ENCODE measurements around the gene LIPF.
"Not testable (repeated sequence)": the region's sequence is repeated elsewhere in the genome, so short reads cannot be mapped to it uniquely, and the experiment has no call there.

The LIPF gene

DNA sequence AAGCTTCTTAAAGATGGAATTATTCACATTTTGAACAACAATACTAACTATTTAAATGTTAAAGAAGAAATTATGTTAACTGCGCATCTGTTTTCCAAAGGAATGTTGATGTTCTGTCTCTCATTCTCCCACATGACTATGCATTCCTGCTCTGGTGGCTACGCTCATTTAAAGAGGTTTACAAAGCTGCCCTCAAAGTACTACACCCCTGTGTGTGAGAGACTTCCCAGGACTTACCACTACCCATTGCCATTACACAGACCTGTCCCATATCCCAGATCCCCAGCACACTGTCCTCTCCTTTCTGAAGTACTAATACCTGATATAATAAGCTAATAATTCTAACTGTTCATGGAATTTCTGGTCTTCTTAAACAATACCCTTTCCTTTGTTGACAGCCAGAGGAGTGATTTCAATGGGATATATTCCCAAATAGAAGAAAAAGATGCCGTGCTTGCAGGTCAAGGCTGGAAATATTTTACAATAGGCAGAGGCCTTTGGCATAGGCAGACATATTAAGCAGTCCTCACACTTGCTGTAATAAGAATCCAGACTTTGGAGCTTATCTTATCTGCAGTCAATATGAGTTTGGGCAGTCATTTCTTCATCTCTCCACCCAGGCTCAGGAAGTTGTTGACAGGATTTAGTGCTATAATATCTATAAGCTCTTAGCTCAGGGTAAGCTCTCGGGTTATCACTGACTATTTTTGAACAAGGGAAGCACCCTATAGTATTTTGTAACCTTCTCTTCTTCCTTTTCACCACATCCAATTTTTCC is 12.2 kb downstream of the LIPF start:
- DNase-seq (ENCODE audit: low spot score) (no peak), FAIRE-seq (no peak)

DNA sequence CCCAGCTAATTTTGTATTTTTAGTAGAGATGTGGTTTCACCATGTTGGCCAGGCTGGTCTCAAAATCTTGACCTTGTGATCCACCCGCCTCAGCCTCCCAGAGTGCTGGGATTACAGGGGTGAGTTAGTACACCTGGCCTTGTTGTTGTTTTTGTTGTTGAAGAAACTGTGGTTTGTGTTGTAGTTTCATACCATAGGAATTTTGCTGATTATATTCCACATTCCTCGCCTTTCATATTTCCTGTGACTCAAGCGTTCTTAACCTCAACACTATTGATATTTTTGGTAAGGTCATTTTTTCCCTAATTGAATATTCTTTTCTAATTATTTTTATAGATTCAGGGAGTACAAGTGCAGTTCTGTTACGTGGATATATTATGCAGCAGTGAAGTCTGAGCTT is 16.7 kb downstream of the LIPF start:
- no peak for DNase-seq (ENCODE audit: low spot score)
- FAIRE-seq, result no peak

DNA sequence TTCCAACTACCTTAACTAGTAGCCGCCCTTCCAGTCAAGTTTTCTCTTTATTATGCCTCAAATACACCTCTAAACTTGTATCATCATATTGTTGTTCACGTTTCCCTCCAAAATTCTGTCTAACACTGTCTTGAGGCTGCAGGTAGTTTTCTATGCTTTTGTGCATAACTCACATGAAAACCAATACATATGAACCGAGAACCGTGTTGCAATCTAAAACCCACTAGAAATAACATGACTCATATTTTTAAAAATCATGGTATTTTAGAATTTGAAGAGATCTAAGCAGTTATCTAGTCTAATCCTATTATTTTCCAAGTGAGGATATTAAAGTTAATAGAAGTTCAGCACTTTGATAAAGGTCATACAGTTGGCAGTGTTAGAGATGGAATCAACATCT is 18.2 kb downstream of the LIPF start:
- FAIRE-seq, result no peak
- no peak for DNase-seq (ENCODE audit: low spot score)

DNA sequence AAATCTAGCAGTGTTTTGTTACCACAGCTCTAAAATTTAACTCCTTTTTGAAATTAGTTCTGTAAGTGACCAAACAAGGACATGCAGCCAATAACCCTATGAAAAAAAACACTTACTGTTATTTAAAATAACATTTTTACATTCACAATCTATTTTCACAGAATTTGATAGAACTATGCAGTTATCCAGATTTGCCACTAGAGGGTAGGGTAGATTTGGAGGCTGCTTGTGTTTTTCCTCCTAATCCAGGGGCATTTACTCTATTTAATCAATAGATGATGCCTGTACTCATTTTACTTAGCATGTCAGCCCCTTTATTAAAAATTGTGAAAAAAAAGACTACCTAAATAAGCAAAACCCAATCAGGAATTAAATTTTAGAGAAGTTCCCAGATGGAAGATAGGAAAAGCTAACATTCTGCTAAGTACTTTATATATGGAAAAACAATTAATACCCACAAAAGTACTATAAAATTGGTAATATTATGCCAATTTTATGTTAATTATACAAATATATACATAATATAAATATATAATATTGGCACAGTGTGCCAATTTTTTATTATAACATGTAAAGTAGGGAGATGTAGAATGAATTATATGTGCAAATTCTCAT is 23.7 kb downstream of the LIPF start:
- FAIRE-seq (no peak), DNase-seq (ENCODE audit: low spot score) (peak; percentile 21)

DNA sequence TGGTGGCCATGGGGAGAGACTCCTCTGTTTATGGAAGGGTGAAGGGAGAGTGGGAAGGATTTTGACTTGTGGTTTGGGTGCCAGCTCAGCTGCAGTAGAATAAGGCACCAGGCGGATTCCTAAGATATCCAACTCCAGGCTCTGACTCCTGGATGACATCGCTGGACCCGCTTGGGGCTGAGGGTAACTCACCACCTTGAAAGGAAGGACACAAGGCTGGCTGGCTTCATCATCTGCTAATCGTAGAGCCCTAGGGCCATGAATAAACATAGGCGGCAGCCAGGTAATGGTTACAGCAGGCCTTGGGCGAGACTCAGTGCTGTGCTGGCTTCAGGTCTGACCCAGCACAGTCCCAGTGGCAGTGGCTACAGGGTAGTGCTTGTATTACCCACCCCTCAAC is 25.1 kb downstream of the LIPF start:
- peak; percentile 4 for DNase-seq (ENCODE audit: low spot score)
- FAIRE-seq, result no peak

DNA sequence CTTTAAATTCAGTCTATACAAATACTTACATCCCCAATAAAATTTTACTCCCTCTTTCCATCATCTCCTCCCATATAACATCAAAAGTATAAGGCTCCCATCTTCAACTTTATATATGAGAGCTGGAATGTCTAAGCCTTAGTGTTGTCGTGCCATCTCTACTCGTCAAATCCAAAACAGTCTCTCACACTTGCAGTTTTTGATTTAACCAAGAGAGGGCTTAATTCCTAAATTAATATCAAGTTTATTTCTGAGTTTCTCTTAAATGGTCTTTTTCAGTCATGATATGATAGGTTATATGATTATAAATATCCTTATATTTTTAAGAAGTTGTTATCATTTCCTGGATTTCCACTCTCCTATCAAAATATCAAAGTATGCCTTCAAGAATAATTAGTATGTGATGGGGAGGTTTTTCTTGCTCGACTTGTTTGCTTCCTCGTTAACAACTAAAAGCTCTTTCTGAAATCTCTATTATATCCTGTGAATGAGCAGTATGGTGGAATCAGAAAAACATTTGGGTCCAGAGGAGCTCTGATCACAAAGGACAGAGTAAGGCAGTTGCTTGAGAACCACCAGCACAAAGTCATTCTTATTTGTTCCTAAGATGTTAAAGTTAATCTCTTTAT is 29.3 kb downstream of the LIPF start:
- FAIRE-seq, result no peak

DNA sequence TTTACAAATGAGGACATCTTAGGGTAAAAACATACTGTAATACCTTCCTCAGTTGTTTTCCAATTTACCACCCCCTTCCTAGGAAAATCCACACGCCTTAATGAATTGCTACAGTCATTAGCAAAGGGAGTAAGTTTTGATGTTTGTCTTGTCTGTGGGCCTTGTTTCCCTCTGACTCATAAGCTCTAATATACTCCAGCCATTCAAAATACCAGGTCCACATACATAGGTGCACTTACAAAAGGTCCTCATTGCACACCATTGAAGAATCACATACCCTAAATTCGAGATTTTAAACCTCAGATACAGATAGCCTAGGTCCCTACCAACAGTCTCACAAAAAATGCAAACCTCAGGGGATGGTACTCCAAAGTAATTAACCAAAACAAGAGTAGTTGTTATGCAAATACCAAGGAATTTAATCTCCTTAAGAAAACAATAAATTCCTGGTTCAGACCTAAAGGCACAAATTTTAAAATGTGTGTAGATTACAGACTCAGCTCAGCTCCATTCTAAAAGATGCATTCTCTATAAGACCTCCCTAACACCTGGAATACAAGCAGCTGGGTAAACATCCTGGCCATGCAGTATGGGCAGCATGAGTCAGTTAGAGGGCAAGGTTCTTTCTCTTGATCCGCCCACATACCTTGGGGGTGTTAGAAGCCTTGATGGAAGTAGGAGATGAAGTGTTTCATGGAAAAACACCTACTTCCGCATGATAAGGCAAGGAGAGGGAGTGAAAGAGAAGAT is 38.8 kb downstream of the LIPF start:
- no peak for FAIRE-seq

More for the DNA sequence above, 29.3 kb downstream of the LIPF start:
- DNase-seq (ENCODE audit: low spot score), result no peak

DNA sequence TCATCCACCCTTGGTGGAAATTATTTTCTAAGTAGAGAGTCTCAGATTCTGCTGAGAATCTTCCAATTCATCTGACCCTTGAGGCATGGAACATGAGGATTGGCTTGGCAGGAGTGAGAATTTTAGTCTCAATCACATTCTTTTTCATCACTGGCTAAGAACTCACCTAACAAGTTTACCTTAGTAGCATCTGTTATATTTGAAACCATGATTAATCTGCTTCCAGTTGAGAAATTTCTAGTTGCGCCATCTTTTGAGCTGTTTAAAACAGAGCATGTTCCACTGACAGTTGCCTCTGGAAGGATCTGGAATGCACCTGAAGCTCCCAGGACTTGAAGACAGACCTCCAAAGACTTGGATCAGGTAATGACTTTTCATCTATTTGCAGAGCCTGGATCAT is 41.7 kb downstream of the LIPF start, which contains the start of gene LIPK:
TSS of gene LIPK (plus strand) at position 292 of the 400 bp plus-strand sequence. CDS start 18,295 bp downstream, outside the sequence.
- FAIRE-seq (no peak), DNase-seq (ENCODE audit: low spot score) (no peak)

More for the DNA sequence above, 38.8 kb downstream of the LIPF start:
- peak; percentile 62 for DNase-seq (ENCODE audit: low spot score)

DNA sequence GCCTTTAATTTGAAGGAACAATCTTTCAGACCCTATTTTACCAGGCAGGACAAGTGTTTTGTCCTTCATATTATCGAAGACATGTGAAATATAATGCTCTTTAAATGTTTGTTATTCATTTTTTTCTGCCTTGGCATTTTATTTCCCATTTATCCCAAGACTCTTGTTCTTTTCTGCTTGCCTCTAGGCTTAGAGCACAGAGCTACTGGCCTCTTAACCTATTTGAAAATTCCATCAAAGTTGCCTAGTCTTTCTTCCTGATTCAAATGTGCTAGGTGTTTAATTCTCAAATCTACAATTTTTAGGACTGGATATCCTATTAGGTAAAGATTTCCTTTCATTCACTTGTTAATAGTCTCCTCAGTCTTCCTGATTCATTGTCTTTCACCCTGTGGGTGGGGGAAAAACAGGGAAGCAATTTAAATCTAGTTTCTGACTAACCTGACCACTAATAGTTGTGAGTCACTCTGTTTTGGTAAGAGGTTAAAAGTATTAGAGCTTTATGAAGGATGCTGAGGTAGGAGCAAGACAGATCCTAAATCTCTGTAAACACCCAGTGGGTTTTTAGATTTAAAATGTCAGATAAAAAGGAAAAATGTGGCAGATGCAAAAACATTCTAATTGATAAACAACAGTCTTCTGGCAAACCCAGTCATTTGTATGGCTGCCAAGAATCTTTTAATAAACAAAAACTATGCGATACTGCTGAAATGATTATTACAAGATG is 43.4 kb downstream of the LIPF start:
- DNase-seq (ENCODE audit: low spot score) (peak; percentile 40), FAIRE-seq (no peak)

DNA sequence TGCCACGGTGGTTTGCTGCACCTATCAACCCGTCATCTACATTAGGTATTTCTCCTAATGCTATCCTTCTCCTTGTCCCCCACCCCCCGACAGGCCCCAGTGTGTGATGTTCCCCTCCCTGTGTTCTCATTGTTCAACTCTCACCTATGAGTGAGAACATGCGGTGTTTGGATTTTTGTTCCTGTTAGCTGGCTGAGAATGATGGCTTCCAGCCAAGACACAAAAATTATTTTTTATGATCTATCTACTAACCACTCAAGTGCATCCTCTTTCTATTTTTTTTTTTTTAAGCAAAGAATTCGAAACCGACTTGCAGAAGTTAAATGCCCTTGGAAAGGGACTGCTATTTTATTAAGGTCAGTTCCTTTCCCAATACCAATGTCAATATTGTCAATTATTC is 45.1 kb downstream of the LIPF start:
- DNase-seq (ENCODE audit: low spot score); FAIRE-seq: not testable (repeated sequence)

DNA sequence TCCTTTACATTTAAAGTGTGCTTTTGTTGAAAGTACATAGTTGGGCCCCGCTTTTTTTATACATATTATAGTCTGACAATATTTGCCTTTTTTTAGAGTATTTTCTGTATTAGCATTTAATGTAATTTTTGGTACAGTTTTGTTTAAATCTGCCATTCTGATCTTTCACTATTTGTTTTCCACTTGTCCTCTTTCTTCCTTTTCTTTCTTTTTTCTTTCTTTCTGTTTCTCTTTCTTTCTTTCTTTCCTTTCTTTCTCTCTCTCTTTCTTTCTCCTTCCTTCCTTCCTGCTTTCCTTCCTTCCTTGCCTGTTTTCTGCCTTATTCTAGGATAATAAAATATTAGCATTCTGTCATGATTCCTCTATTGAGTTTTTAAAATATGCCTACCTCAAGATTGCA is 51.3 kb downstream of the LIPF start:
- no peak for DNase-seq (ENCODE audit: low spot score)
- no peak for FAIRE-seq

DNA sequence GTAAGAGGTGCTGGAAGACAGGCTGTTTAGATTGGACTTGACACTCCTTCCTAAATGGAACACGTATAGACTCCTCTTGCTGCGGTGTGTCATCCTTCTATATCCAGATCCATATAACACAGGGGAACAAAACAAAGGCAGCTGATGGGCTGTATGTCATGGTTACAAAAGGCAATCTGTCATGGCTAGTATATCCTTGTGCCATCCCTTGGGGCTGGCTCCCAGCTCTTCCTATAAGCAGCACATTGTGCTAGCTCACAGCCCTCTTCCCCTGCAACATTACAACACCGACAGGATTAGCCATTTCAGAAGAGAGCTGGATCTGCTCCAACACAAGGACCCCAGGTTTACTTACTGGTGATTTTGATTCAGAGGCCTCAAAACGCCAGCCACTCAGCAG is 57.1 kb downstream of the LIPF start:
- FAIRE-seq, result no peak
- no peak for DNase-seq (ENCODE audit: low spot score)

DNA sequence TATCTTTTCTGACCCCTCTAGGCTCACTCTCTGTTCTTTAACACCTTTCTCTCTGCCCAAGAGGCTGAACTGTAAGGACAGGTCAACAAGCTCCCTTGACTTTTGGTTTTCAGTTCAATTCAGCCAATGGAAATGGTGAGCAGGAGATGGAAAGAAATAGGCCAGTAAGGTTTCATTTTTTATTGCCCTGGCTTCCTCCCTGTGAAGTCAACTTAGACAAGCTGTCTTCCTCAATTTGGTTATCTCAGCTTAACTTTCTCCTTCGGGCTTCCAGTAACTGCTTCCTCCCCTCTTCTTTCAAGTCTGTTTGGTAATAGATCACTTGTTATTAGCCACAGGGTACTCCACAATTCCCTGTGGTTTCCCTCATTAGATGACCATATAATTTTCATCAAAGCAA is 61.6 kb downstream of the LIPF start:
- FAIRE-seq, result no peak
- no peak for DNase-seq (ENCODE audit: low spot score)

DNA sequence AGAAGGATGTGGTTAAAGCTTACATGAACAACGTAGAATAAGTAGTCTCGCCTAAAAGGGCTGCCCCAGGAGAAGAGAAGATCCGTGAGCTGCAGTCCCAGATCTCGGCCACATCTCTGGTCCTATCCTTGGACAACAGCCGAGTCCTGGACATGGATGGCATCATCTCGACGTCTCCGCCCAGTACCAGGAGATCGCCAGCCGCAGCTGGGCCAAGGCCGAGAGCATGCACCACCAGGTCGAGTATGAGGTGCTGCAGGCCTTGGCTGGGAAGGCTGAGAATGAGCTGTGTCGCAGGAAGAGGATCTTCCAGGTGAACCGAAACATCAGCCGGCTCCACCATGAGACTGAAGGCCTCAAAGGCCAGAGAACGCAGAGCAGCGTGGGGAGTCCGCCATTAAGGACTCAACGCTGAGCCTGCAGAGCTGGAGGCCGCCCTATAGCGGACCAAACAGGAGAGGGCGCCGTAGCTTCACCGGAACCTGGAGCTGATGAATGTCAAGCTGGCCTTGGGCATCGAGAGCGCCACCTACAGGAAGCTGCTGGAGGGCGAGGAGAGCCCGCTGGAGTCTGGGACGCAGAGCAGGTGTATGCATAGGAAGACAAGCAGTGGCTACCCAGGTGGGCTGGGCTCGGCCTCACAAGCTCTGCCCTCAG is 64.0 kb downstream of the LIPF start:
- DNase-seq (ENCODE audit: low spot score), result no peak

More for the DNA sequence above, 64.0 kb downstream of the LIPF start:
- no peak for FAIRE-seq
